Epithelial cell of proximal tubule (primary cell): ENCODE data around the gene ETS1. TPM values are rescaled to one million over a fixed set of nuclear protein-coding genes. Genes with fewer than 3 reads are reported as not detected.

ENCODE experiments used
- DNase-seq: peaks from one replicate; pipeline ENCODE4 v3.0.0-alpha.2; 2011; ENCODE audit warnings: low read depth
- H3K4me3 ChIP-seq: 2 replicates; pipeline ENCODE4 v1.5.1; 2011; ENCODE audit warnings: low read depth, mild to moderate bottlenecking, low read length
- CTCF ChIP-seq: conservative IDR thresholded peaks from 2 replicates; pipeline ENCODE4 v1.5.1; 2012; ENCODE audit warnings: low read depth, mild to moderate bottlenecking, low read length
- total RNA-seq: library from RNA; depleted of rRNA; stranded (reverse); fragments of >200 nt; gene quantifications from 2 replicates; pipeline ENCODE4 v1.2.3, GENCODE V29; 2015

Gene ETS1
- total RNA-seq, 1 donor from 2014 or later: 76.5 TPM

GRCh38 chr11:128525411-128526243 is 61.7 kb downstream of the ETS1 start:
- TF ChIP-seq CTCF: no peak
- H3K4me3 ChIP-seq: no peak overlapping the region
- DNase-seq: no peak

- no peak for DNase-seq
- H3K4me3 ChIP-seq: no peak overlapping the region
- TF ChIP-seq CTCF: no peak
These were observed 63.2 kb downstream of the ETS1 start for GRCh38 chr11:128524172-128524571.

GRCh38 chr11:128523641-128524040 is 63.7 kb downstream of the ETS1 start:
- no peak for TF ChIP-seq CTCF
- no peak overlapping the region for H3K4me3 ChIP-seq
- no peak for DNase-seq

- no peak for TF ChIP-seq CTCF
- peak overlapping the region; percentile 94 for H3K4me3 ChIP-seq
- no peak for DNase-seq
These were observed 64.3 kb downstream of the ETS1 start for GRCh38 chr11:128522943-128523518.

GRCh38 chr11:128522055-128522942 is 65.1 kb downstream of the ETS1 start:
- TF ChIP-seq CTCF: no peak
- peak overlapping the region; percentile 94 for H3K4me3 ChIP-seq
- DNase-seq: peak; percentile 91

GRCh38 chr11:128521682-128522054 is 65.7 kb downstream of the ETS1 start:
- H3K4me3 ChIP-seq: peak overlapping the region; percentile 94
- no peak for TF ChIP-seq CTCF
- no peak for DNase-seq
